Tibial nerve (tissue), 4 donors: ENCODE data around the gene SPDYE2.
"Not testable (repeated sequence)": the region's sequence is repeated elsewhere in the genome, so short reads cannot be mapped to it uniquely, and the experiment has no call there.

Source experiments
- CTCF ChIP-seq, 5 experiments: fragments of 200-600 bp in 3 of 5; fragments of 450-650 bp in 2 of 5; sonication (generic) in 3 of 5; IDR thresholded peaks; one replicate each; pipeline ENCODE4 v1.5.1; 2016 to 2019; ENCODE audit warnings: antibody characterized with exemption in 5 of 5, mild to moderate bottlenecking in 3 of 5, moderate library complexity in 2 of 5
- EP300 ChIP-seq, 2 donors: sonication (generic); formaldehyde crosslinking; IDR thresholded peaks; one replicate each; pipeline ENCODE4 v1.6.1; 2017; ENCODE audit warnings: antibody characterized with exemption in 2 of 2, mild to moderate bottlenecking in 1 of 2
- POLR2A ChIP-seq, 2 donors: fragments of 450-650 bp; IDR thresholded peaks; one replicate each; pipeline ENCODE4 v1.6.1; 2017; ENCODE audit warnings: antibody characterized with exemption in 2 of 2, mild to moderate bottlenecking in 2 of 2, moderate library complexity in 2 of 2

- not testable (repeated sequence) for TF ChIP-seq CTCF, EP300, POLR2A (IDR thresholded peaks at IDR 0.05)
These were observed 27.5 kb downstream of the SPDYE2 start for GRCh38 chr7:102578486-102578885.
